Renal cortical epithelial cell (primary cell): ENCODE measurements around the gene SELL. TPM values are rescaled to one million over a fixed set of nuclear protein-coding genes. Genes with fewer than 3 reads are reported as not detected.
"Not testable (repeated sequence)": the region's sequence is repeated elsewhere in the genome, so short reads cannot be mapped to it uniquely, and the experiment has no call there.

Experiments
- DNase-seq: peaks from one replicate; pipeline ENCODE4 v3.0.0-alpha.2; 2011; ENCODE audit warnings: low read depth
- total RNA-seq: library from RNA; depleted of rRNA; stranded (reverse); fragments of >200 nt; gene quantifications from 2 replicates; pipeline ENCODE4 v1.2.3, GENCODE V29; 2014

Gene SELL
- total RNA-seq, 1 donor from 2014 or later: 0.25 TPM

DNA sequence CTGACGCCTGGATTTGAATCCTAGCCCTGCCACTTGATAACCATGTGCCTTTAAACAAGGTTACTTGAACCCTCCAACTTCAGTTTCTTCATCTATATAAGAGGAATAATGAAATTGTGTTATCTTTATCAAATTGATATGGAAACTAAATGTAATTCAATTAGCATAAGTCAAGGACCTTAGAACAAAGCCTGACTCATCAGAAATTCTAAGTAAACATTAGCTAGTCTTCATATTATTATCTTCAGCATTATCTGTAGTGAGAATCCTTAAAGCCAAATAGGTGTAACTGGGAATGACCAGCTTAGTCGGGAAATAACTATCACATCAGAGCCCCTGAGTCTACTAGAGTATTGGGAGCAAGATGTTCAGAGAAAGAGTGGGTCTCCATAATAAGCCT lies 6.6 kb downstream of the SELL start:
- no peak for DNase-seq

- DNase-seq: no peak
Observed at GRCh38 chr1:169701261-169702005, 10.0 kb downstream of the SELL start.

- no peak for DNase-seq
Observed at GRCh38 chr1:169699707-169700106, 11.7 kb downstream of the SELL start.

DNA sequence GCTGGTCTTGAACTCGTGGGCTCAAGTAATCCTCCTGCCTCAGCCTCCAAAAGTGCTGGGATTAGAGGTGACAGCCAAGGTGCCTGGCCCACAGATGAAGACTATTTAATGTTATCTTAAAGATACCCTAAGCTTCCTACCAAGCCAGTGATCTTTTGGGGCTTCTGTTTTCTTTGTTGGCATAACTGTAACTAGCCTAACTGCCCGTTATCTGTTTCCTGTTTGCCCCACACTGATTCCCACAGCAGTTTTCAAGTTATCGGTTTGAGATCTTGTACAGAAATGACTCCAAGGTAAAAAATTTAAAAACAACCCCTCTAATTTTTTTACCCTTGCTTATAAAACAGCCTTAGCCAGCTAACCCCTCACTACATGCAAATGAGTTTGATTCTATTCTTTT lies 12.4 kb downstream of the SELL start:
- no peak for DNase-seq

DNA sequence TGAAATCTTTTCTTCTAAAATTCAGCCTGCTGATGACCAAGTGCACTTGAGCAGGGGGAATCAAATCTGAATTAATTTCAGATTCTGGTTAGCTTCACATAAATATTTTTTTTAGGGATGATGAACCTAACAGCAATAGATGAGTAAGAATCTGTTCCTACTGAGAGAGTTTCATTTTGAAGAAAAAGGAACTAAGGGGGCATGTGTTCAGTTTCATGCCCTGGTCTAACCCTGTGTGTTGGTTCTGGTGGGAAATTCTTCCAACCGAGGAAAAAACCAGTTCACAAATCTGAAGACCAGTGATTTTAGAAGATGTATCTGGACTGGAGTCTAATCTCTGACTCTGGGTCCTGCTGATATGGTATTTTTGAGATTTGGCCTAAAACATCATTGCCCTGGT lies 13.7 kb downstream of the SELL start:
- no peak for DNase-seq

DNA sequence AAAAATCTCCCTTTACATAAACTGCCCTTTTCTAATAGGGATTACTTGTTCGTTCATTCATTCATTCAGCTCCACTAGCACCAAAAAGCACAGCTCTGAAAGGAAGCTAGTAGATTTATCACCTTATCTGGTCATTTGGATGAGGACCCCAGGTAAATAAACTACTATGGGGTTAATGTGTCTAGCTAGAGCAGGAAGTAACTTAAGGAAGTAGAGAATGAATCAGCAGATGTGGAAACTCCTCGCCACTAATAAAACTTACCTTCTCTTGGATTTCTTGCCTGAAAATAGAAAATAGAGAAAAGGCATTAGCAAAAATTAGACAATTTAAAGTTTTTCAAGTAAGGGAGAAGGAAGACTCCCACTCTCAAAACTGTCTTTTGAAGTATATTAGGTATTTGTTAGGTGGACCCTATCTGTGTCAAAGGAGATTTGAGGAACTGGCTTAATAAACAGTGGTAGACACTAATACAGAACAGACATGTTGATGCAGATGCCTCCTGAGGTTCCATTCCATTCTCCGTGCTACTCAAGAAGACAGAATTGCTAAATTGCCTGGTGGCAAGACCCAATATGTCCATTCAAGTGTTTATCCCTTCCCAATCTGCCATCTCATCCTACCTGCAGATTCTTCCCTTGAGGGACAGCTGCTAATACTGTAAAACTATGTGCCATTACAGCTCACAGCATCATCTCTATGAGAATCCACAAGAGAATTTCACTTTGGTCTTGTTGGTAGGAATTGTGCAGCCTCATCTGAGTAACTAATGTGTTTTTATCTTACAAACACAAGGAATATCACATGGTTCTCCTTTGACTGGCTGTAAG lies 14.9 kb downstream of the SELL start:
- DNase-seq: peak; percentile 78

DNA sequence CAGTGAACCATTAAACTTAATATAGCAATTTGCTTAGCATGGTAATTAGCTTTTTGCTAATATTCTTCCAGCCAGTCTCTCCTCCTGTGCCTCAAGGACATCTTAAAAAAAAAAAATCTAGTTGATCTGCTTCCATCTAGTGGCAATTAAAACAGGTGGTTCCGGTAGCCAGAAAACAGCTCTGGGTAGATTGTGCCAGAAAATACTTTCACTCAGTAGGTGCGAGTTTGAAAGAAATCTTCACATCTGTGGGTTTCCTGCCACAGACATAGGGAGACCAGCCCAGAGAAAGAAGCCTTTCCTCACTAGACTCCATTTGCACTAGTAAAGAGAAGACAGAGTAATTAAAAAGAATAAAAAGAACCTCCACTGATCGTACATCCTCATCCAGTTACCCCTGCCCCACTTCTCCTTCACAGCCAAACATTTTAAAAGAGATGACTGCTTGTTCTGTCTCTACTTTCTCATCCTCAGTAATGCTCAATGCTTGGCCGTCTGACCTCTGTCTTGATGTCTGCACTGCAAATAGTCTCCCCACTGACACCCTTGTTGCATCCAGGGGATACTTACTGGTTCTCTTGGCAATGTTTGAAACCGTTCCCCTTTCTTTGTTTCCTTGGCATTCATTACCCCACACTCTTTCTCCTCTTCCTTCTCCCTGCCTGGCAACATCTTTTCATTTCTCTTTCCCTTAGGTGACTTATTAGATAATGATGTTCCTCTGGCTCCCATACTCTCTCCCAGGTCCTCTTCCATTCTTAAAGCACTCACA lies 16.9 kb downstream of the SELL start:
- peak; percentile 50 for DNase-seq

DNA sequence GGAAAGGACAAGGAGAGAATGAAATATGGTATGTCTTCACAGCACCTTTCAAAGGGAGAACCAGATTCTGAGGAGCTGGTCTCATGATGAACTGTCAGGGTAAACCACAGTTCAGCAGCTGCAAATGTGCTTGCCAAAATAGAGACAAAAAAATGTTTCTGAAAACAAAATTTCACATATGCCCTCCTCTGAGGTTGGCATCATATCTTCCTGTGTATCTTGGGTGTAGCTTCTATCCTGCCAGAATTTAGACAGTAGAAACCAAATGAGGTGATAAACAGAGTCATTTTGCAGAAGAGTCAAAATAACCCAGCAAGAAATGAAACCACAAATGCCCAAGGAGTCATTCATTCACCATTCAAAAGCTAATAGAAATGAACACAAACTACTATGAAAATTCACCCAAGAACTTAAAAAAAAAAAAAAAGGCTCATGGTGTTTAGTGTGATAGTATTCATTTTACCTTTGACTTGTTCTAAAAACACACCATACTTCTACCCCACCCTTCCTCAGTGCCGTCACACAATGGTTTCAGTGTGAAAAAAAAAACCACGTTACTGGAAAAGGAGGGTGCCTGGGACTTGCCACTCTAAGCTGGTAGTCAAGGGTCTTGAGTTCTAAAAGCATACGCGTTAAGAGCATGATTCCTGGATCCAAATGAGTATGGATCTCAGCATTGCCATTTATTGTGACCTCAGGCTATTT lies 18.5 kb downstream of the SELL start:
- DNase-seq: no peak

DNA sequence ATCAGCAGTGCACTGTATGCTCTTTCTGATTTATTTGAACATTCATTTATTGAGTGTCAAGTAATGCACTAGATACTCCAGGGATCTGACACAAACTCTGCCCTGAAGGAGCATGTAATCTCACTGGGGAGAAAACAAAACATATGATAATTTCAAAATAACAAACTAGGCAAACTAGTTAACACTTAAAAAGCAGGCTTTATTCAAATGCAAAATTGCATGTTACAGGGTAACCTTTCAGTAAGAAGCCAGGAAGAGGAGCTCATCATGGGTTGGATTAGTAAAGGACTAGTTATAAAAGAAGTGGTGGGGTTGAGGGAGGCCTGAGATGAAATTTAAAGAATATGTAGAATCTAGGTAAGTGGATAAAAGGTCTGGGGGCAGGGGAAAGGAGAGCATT lies 20.9 kb downstream of the SELL start:
- DNase-seq: no peak

GRCh38 chr1:169689395-169689794 lies 22.0 kb downstream of the SELL start:
- no peak for DNase-seq

DNA sequence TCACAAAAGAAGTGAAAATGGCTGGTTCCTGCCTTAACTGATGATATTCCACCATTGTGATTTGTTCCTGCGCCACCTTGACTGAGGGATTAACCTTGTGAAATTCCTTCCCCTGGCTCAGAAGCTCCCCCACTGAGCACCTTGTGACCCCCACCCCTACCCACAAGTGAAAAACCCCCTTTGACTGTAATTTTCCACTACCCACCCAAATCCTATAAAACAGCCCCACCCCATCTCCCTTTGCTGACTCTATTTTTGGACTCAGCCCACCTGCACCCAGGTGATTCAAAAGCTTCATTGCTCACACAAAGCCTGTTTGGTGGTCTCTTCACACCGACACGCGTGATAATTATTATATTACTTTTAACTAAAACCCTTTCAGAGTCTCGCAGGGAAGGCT lies 23.0 kb downstream of the SELL start:
- DNase-seq: not testable (repeated sequence)

DNA sequence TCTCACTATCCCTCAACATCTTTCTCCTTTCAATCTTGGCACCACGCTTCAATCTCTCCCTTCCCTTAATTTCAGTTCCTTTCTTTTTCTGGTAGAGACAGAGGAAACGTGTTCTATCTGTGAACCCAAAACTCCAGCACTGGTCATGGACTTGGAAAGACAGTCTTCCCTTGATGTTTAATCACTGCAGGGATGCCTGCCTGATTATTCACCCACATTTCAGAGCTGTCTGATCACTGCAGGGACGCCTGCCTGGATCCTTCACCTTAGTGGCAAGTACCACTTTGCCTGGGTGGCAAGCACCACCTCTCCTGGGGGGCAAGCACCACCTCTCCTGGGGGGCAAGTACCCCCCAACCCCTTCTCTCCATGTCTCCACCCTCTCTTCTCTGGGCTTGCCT lies 27.8 kb downstream of the SELL start:
- DNase-seq: peak; percentile 36

DNA sequence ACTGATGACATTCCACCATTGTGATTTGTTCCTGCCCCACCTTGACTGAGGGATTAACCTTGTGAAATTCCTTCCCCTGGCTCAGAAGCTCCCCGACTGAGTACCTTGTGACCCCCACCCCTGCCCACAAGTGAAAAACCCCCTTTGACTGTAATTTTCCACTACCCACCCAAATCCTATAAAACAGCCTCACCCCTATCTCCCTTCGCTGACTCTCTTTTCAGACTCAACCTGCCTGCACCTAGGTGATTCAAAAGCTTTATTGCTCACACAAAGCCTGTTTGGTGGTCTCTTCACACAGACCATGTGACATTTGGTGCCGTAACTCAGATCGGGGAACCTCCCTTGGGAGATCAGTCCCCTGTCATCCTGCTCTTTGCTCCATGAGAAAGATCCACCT lies 28.3 kb downstream of the SELL start:
- DNase-seq: not testable (repeated sequence)

DNA sequence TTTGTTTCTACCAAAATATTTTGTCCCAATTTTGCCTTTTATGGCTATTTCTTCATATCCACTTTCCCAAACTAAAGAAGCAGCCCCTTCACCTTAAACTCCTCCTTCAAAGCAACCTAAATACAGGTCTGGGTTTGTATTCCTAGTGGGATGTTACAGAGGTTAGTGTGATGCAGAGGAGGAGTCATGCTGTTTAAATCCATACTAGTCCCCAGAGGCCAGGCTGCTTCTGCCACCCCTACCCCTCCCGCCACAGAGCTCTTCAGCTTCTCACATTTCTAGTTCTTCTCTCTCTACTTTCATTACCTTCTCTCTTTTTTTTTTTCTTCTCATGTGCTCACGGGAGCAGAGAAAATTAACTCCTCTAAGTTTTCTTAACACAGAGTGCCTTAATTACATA lies 29.3 kb downstream of the SELL start:
- no peak for DNase-seq

- DNase-seq: no peak
Observed at GRCh38 chr1:169681140-169681539, 30.3 kb downstream of the SELL start.

GRCh38 chr1:169680377-169681019 lies 30.9 kb downstream of the SELL start:
- peak; percentile 62 for DNase-seq

GRCh38 chr1:169679692-169680091 lies 31.7 kb downstream of the SELL start:
- DNase-seq: no peak

- DNase-seq: peak; percentile 96
Observed at GRCh38 chr1:169676001-169676400, 35.4 kb downstream of the SELL start.

- no peak for DNase-seq
Observed at GRCh38 chr1:169670836-169671235, 40.6 kb downstream of the SELL start.

- DNase-seq: not testable (repeated sequence)
Observed at GRCh38 chr1:169670244-169670643, 41.2 kb downstream of the SELL start.
